HepG2 (cell line): ENCODE measurements around the gene ANO10. TPM values are rescaled to one million over a fixed set of nuclear protein-coding genes. Genes with fewer than 3 reads are reported as not detected.
A peak's percentile ranks its signal among the peaks of the same experiment; 100 is the strongest.

Experiments used
- ATAC-seq: fragments of 200-7000 bp; cut with Tn5 transposase; 3 replicates; pipeline ENCODE4 v1.9.1; 2020; ENCODE audit warnings: mild to moderate bottlenecking, moderate library complexity
- BruUV-seq: library from RNA; stranded (reverse); fragments of 400-500 nt; replicated peaks from 2 replicates; lab custom pipeline; 2021; lab: Mats Ljungman, UMichigan
- CTCF ChIA-PET: fragments of 300-600 bp; formaldehyde crosslinking; extraction: SDS; loops from one replicate; lab custom pipeline; 2021; ENCODE audit warnings: low total read pairs, inconsistent platforms, low intra/inter-chr PET ratio; lab: Yijun Ruan, JAX
- POLR2A ChIA-PET: fragments of 350-600 bp; sonication (Branson Sonifier 250); formaldehyde crosslinking; loops from one replicate; lab custom pipeline; 2020; ENCODE audit warnings: antibody characterized with exemption, inconsistent platforms; lab: Yijun Ruan, JAX
- DNase-seq: peaks from one replicate; pipeline ENCODE4 v3.0.0-alpha.2; 2015; ENCODE audit warnings: low spot score
- FAIRE-seq: peaks from 3 replicates; lab custom pipeline; 2011; peaks lifted over from hg19 to GRCh38; lab: Jason Lieb, UNC
- H2AFZ ChIP-seq: one replicate; pipeline ENCODE4 v1.6.1; 2011; ENCODE audit warnings: low read length, inconsistent platforms
- H3K27ac ChIP-seq: fragments of 300-600 bp; 3 replicates; pipeline ENCODE4 v1.8.0; 2011; ENCODE audit warnings: mixed run types, mild to moderate bottlenecking, mixed read lengths, low read length, inconsistent platforms; ENCODE audit not compliant: insufficient read depth; ENCODE audit errors: extremely low read length
- H3K27me3 ChIP-seq, 2 experiments: fragments of 200-600 bp in 1 of 2; 2 replicates in 1 of 2; 3 replicates in 1 of 2; pipeline versions ENCODE4 v1.6.0 to v1.8.0; 2011; ENCODE audit warnings: low read length in 2 of 2, mild to moderate bottlenecking in 2 of 2, moderate library complexity in 2 of 2, inconsistent platforms in 1 of 2; ENCODE audit not compliant: insufficient read depth in 2 of 2, control insufficient read depth in 1 of 2
- H3K36me3 ChIP-seq, 2 experiments: fragments of 200-600 bp in 1 of 2; replicated peaks in 1 of 2; 2 replicates in 1 of 2; 3 replicates in 1 of 2; pipeline versions ENCODE4 v1.5.1 to v1.8.0; 2011; ENCODE audit warnings: low read length in 2 of 2, inconsistent platforms in 1 of 2; ENCODE audit not compliant: insufficient read depth in 2 of 2, control insufficient read depth in 1 of 2
- H3K4me1 ChIP-seq: 2 replicates; pipeline ENCODE4 v1.5.1; 2012; ENCODE audit warnings: low read length, inconsistent platforms; ENCODE audit not compliant: insufficient read depth
- H3K4me2 ChIP-seq: 2 replicates; pipeline ENCODE4 v1.6.0; 2011; ENCODE audit warnings: low read depth, low read length, inconsistent platforms
- H3K4me3 ChIP-seq, 3 experiments: fragments of 200-600 bp in 1 of 3; sonication (generic), shearing (Covaris generic) in 1 of 3; replicated peaks in 1 of 3; 2 replicates each; pipeline ENCODE4 v1.5.1; 2011 to 2016; ENCODE audit warnings: low read length in 3 of 3, inconsistent platforms in 2 of 3, low read depth in 2 of 3, mild to moderate bottlenecking in 2 of 3, control low read depth in 1 of 3, mixed read lengths in 1 of 3; ENCODE audit not compliant: insufficient read depth in 1 of 3
- H3K79me2 ChIP-seq: one replicate; pipeline ENCODE4 v1.6.1; 2011; ENCODE audit warnings: low read length, inconsistent platforms; ENCODE audit not compliant: insufficient read depth
- H3K9ac ChIP-seq: 2 replicates; pipeline ENCODE4 v1.6.0; 2011; ENCODE audit warnings: mild to moderate bottlenecking, low read depth, low read length, inconsistent platforms; ENCODE audit not compliant: insufficient read depth
- H3K9me3 ChIP-seq: 2 replicates; pipeline ENCODE4 v1.5.1; 2012; ENCODE audit warnings: mild to moderate bottlenecking, low read length
- H4K20me1 ChIP-seq: 2 replicates; pipeline ENCODE4 v1.6.0; 2011; ENCODE audit warnings: inconsistent platforms, mild to moderate bottlenecking, low read length, moderate library complexity; ENCODE audit not compliant: insufficient read depth
- ATF2 ChIP-seq: sonication (generic); formaldehyde crosslinking; IDR thresholded peaks from 2 replicates; pipeline ENCODE4 v1.4.0; 2020; ENCODE audit warnings: missing genetic modification reagents
- FOXM1 ChIP-seq: sonication (generic); formaldehyde crosslinking; IDR thresholded peaks from 2 replicates; pipeline ENCODE4 v1.5.0; 2020; ENCODE audit warnings: missing genetic modification reagents
- HMGXB4 ChIP-seq, 2 experiments: sonication (generic) in 1 of 2; formaldehyde crosslinking in 1 of 2; IDR thresholded peaks; 2 replicates each; pipeline versions ENCODE4 v1.4.0 to v1.6.1; 2018 to 2020; ENCODE audit warnings: missing genetic modification reagents in 2 of 2, borderline replicate concordance in 1 of 2, low read depth in 1 of 2, mild to moderate bottlenecking in 1 of 2, missing biosample characterization in 1 of 2
- NR3C1 ChIP-seq: sonication (generic); formaldehyde crosslinking; IDR thresholded peaks from 2 replicates; pipeline ENCODE4 v1.4.0; 2020; ENCODE audit warnings: missing genetic modification reagents
- POLR2A ChIP-seq, 2 experiments: IDR thresholded peaks; 2 replicates each; pipeline ENCODE4 v1.6.1; 2011; ENCODE audit warnings: low read depth in 2 of 2, low read length in 2 of 2, mild to moderate bottlenecking in 1 of 2, moderate library complexity in 1 of 2; ENCODE audit not compliant: insufficient read depth in 1 of 2
- POLR2AphosphoS5 ChIP-seq: IDR thresholded peaks from 2 replicates; pipeline ENCODE4 v1.6.1; 2012; ENCODE audit warnings: low read depth, low read length
- UBTF ChIP-seq: sonication (generic); formaldehyde crosslinking; IDR thresholded peaks from 2 replicates; pipeline ENCODE4 v1.4.0; 2020; ENCODE audit warnings: mild to moderate bottlenecking, missing genetic modification reagents
- ZFP1 ChIP-seq: IDR thresholded peaks from 2 replicates; pipeline ENCODE4 v1.6.1; 2016
- WGBS: methylation state at CpG from one replicate; pipeline ENCODE4 v1.1.6; 2017; ENCODE audit warnings: low lambda C conversion rate; 5-methylcytosine and 5-hydroxymethylcytosine counted together
- in situ Hi-C: cut with HindIII; loops from 2 replicates; pipeline ENCODE4 v1.10.0; 2017; ENCODE audit warnings: low pct_unique_long_range_greater_than_20kb; ENCODE audit not compliant: extremely low pct_ligation_motif_present
- intact Hi-C: fragments of 100-400 bp; cut with micrococcal nuclease; formaldehyde crosslinking; loops from one replicate; pipeline ENCODE4 v1.10.0; 2022; ENCODE audit not compliant: unreplicated experiment
- polyA plus RNA-seq, 8 experiments: library from polyadenylated mRNA; depleted of rRNA in 3 of 8; stranded (reverse) in 7 of 8; unstranded in 1 of 8; fragments of >200 nt; fragmentation: Illumina TruSeq in 4 of 8; extraction: Trizol in 4 of 8; gene quantifications; 2 replicates each; pipeline versions ENCODE4 v1.2.1 to v1.2.3, GENCODE V29; 2011 to 2016; ENCODE audit warnings: low read depth in 4 of 8, missing spikeins in 1 of 8, mixed read lengths in 1 of 8; ENCODE audit not compliant: insufficient read depth in 1 of 8
- total RNA-seq, 5 experiments: library from RNA; depleted of rRNA; stranded (reverse); fragments of >200 nt; fragmentation: Illumina TruSeq; extraction: Trizol; gene quantifications; 2 replicates each; pipeline ENCODE4 v1.2.3, GENCODE V29; 2016; ENCODE audit warnings: low read depth in 1 of 5
- TF ChIP-seq, protein P1 (sequence below): sonication (generic); formaldehyde crosslinking; IDR thresholded peaks from 2 replicates; pipeline ENCODE4 v1.5.1; 2020; ENCODE audit warnings: missing genetic modification reagents, mild to moderate bottlenecking, borderline replicate concordance
- TF ChIP-seq, protein P2 (sequence below), 2 experiments: IDR thresholded peaks; 2 replicates each; pipeline ENCODE4 v1.6.1; 2011 to 2012; ENCODE audit warnings: low read length in 2 of 2, borderline replicate concordance in 1 of 2, low read depth in 1 of 2, mild to moderate bottlenecking in 1 of 2, moderate library complexity in 1 of 2
- TF ChIP-seq, protein P3 (sequence below): sonication (generic); formaldehyde crosslinking; IDR thresholded peaks from 2 replicates; pipeline ENCODE4 v1.4.0; 2020; ENCODE audit warnings: missing genetic modification reagents

The ANO10 gene
- total and polyA plus RNA-seq, 2 of the 13 experiments (the other 11 are each of a cell fraction or from before 2014, with no cell fraction given): 10.4 to 13.1 TPM

GRCh38 chr3:43531835-43532234 lies 90.0 kb downstream of the ANO10 start:
- peaks cover 8% of the 10 kb centered on the region for H3K9me3 ChIP-seq
- H3K9ac ChIP-seq: no peak overlapping the region
- H4K20me1 ChIP-seq: no peaks in the 10 kb centered on the region
- no peak for ATAC-seq
- WGBS: 93% methylated on average over 3 of the region's 3 CpGs
- no TSS peak for BruUV-seq
- H3K36me3 ChIP-seq: no peaks in the 10 kb centered on the region
- CTCF ChIA-PET: no interaction called here
- TF ChIP-seq FOXM1 (CRISPR knock-in tag) (no peak), ATF2 (no peak), NR3C1 (no peak), POLR2AphosphoS5 (no peak), HMGXB4 (CRISPR knock-in tag; IDR thresholded peaks at IDR 0.05; ENCODE audit: borderline replicate concordance in 1 of 2, low read depth in 1 of 2) (no peak), POLR2A (IDR thresholded peaks at IDR 0.05; ENCODE audit: insufficient read depth in 1 of 2, low read depth in 2 of 2, low read length in 2 of 2) (no peak), ZFP1 (no peak), UBTF (no peak)
- TF ChIP-seq, protein P1, sequence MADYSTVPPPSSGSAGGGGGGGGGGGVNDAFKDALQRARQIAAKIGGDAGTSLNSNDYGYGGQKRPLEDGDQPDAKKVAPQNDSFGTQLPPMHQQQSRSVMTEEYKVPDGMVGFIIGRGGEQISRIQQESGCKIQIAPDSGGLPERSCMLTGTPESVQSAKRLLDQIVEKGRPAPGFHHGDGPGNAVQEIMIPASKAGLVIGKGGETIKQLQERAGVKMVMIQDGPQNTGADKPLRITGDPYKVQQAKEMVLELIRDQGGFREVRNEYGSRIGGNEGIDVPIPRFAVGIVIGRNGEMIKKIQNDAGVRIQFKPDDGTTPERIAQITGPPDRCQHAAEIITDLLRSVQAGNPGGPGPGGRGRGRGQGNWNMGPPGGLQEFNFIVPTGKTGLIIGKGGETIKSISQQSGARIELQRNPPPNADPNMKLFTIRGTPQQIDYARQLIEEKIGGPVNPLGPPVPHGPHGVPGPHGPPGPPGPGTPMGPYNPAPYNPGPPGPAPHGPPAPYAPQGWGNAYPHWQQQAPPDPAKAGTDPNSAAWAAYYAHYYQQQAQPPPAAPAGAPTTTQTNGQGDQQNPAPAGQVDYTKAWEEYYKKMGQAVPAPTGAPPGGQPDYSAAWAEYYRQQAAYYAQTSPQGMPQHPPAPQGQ: no peak
- TF ChIP-seq, protein P2, sequence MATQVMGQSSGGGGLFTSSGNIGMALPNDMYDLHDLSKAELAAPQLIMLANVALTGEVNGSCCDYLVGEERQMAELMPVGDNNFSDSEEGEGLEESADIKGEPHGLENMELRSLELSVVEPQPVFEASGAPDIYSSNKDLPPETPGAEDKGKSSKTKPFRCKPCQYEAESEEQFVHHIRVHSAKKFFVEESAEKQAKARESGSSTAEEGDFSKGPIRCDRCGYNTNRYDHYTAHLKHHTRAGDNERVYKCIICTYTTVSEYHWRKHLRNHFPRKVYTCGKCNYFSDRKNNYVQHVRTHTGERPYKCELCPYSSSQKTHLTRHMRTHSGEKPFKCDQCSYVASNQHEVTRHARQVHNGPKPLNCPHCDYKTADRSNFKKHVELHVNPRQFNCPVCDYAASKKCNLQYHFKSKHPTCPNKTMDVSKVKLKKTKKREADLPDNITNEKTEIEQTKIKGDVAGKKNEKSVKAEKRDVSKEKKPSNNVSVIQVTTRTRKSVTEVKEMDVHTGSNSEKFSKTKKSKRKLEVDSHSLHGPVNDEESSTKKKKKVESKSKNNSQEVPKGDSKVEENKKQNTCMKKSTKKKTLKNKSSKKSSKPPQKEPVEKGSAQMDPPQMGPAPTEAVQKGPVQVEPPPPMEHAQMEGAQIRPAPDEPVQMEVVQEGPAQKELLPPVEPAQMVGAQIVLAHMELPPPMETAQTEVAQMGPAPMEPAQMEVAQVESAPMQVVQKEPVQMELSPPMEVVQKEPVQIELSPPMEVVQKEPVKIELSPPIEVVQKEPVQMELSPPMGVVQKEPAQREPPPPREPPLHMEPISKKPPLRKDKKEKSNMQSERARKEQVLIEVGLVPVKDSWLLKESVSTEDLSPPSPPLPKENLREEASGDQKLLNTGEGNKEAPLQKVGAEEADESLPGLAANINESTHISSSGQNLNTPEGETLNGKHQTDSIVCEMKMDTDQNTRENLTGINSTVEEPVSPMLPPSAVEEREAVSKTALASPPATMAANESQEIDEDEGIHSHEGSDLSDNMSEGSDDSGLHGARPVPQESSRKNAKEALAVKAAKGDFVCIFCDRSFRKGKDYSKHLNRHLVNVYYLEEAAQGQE (IDR thresholded peaks at IDR 0.05; ENCODE audit: borderline replicate concordance in 1 of 2, low read depth in 1 of 2, low read length in 2 of 2): no peak
- TF ChIP-seq, protein P3, sequence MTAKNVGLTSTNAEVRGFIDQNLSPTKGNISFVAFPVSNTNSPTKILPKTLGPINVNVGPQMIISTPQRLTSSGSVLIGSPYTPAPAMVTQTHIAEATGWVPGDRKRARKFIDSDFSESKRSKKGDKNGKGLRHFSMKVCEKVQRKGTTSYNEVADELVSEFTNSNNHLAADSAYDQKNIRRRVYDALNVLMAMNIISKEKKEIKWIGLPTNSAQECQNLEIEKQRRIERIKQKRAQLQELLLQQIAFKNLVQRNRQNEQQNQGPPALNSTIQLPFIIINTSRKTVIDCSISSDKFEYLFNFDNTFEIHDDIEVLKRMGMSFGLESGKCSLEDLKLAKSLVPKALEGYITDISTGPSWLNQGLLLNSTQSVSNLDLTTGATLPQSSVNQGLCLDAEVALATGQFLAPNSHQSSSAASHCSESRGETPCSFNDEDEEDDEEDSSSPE (CRISPR knock-in tag): no peak
- TF ChIP-seq, all 625 proteins: peak for 0
- Histone ChIP-seq H3K4me1 (no peaks in the 10 kb centered on the region), H3K27me3 (no peaks in the 10 kb centered on the region), H3K4me2 (no peak overlapping the region), H3K79me2 (no peaks in the 10 kb centered on the region), H3K27ac (no peak overlapping the region), H3K4me3 (no peak overlapping the region), H2AFZ (no peak overlapping the region)
- DNase-seq (peak; percentile 9), FAIRE-seq (no peak)
- in situ Hi-C loops (no loop called here), intact Hi-C loops (no loop called here)
- POLR2A ChIA-PET: no interaction called here
